Nucleus accumbens (tissue), 56 donors: ENCODE measurements around the gene XPNPEP1.

Experiments
- DNase-seq, 56 donors: peaks; one replicate each; lab custom pipeline; 2025; lab: John Stamatoyannopoulos, UW

Gene XPNPEP1

GRCh38 chr10:109922976-109923921 is at the start of gene XPNPEP1:
Gene XPNPEP1 (minus strand): TSS chr10:109923511. CDS start chr10:109923433, 78 bp downstream.
- peak; percentile 16 to 91 (median 80) for DNase-seq

- DNase-seq = no peak
Observed at GRCh38 chr10:109972372-109973001, 49.2 kb upstream of the XPNPEP1 start.

GRCh38 chr10:109971634-109972033 is 48.3 kb upstream of the XPNPEP1 start:
- DNase-seq = no peak

- DNase-seq = peak in 2 of 56 donors; percentile 9 to 17
Observed at GRCh38 chr10:109969760-109970346, 46.5 kb upstream of the XPNPEP1 start.

- DNase-seq = peak in 32 of 56 donors; percentile 6 to 61 (median 26)
Observed at GRCh38 chr10:109968953-109969759, 45.8 kb upstream of the XPNPEP1 start.

GRCh38 chr10:109967739-109968088 is 44.4 kb upstream of the XPNPEP1 start:
- no peak for DNase-seq

- no peak for DNase-seq
Observed at GRCh38 chr10:109966961-109967738, 43.8 kb upstream of the XPNPEP1 start.

- no peak for DNase-seq
Observed at GRCh38 chr10:109964318-109964717, 41.0 kb upstream of the XPNPEP1 start.

- DNase-seq = no peak
Observed at GRCh38 chr10:109963439-109963838, 40.1 kb upstream of the XPNPEP1 start.

- DNase-seq = no peak
Observed at GRCh38 chr10:109962247-109962646, 38.9 kb upstream of the XPNPEP1 start.

GRCh38 chr10:109961174-109962001 is 38.1 kb upstream of the XPNPEP1 start:
- DNase-seq = no peak

GRCh38 chr10:109960682-109961081 is 37.4 kb upstream of the XPNPEP1 start:
- DNase-seq = no peak

- no peak for DNase-seq
Observed at GRCh38 chr10:109959259-109960145, 36.2 kb upstream of the XPNPEP1 start.

- DNase-seq = no peak
Observed at GRCh38 chr10:109958059-109958458, 34.7 kb upstream of the XPNPEP1 start.

GRCh38 chr10:109957092-109957797 is 33.9 kb upstream of the XPNPEP1 start:
- no peak for DNase-seq

- DNase-seq = no peak
Observed at GRCh38 chr10:109956454-109957091, 33.3 kb upstream of the XPNPEP1 start.

GRCh38 chr10:109953766-109954165 is 30.5 kb upstream of the XPNPEP1 start:
- DNase-seq = no peak
